PC-9 (cell line): ENCODE results near the gene PRKCB.

Source experiments
- CTCF ChIP-seq: fragments of 200-600 bp; sonication (generic); conservative IDR thresholded peaks from 2 replicates; pipeline ENCODE4 v1.6.1; 2017; ENCODE audit warnings: mixed run types, antibody characterized with exemption, mild to moderate bottlenecking, moderate library complexity
- EZH2 ChIP-seq: fragments of 200-600 bp; sonication (generic); IDR thresholded peaks from 2 replicates; pipeline ENCODE4 v1.8.0; 2017; ENCODE audit warnings: antibody characterized with exemption, low read depth

GRCh38 chr16:24052329-24053098 is 216.7 kb downstream of the PRKCB start:
- no peak for TF ChIP-seq CTCF
- no peak for TF ChIP-seq EZH2
